Body of pancreas (tissue), 4 donors: ENCODE results near the gene SIRT7. TPM values are rescaled to one million over a fixed set of nuclear protein-coding genes. Genes with fewer than 3 reads are reported as not detected.

Experiments
- ATAC-seq: fragments of 150-250 bp; one replicate; pipeline ENCODE4 v1.9.1; 2016
- DNase-seq, 4 donors: peaks; one replicate each; pipeline ENCODE4 v3.0.0-alpha.2; 2019
- H3K27ac ChIP-seq, 4 donors: fragments of 200-600 bp; sonication (generic); 1 replicate in 3 of 4; 2 replicates in 1 of 4; pipeline versions ENCODE4 v1.5.1 to v1.6.1; 2016 to 2019; ENCODE audit warnings: mild to moderate bottlenecking in 1 of 4, mixed read lengths in 1 of 4, moderate library complexity in 1 of 4
- H3K27me3 ChIP-seq, 2 donors: fragments of 200-600 bp; sonication (generic); one replicate each; pipeline ENCODE4 v1.6.0; 2016; ENCODE audit warnings: mild to moderate bottlenecking in 1 of 2
- H3K36me3 ChIP-seq, 2 donors: fragments of 200-600 bp; sonication (generic); replicated peaks in 1 of 2; 2 replicates each; pipeline ENCODE4 v1.5.1; 2016; ENCODE audit warnings: low read depth in 2 of 2; ENCODE audit not compliant: insufficient read depth in 1 of 2
- H3K4me1 ChIP-seq: fragments of 200-600 bp; sonication (generic); one replicate; pipeline ENCODE4 v1.6.0; 2016
- H3K4me3 ChIP-seq, 2 donors: fragments of 200-600 bp; sonication (generic); 1 replicate in 1 of 2; 2 replicates in 1 of 2; pipeline ENCODE4 v1.5.1; 2016 to 2019
- H3K9me3 ChIP-seq, 3 donors: fragments of 200-600 bp; sonication (generic); 1 replicate in 2 of 3; 2 replicates in 1 of 3; pipeline ENCODE4 v1.5.1; 2016
- CTCF ChIP-seq, 7 experiments: fragments of 450-650 bp in 4 of 7; fragments of 200-600 bp in 3 of 7; sonication (generic) in 3 of 7; IDR thresholded peaks; one replicate each; pipeline ENCODE4 v1.5.1; 2016 to 2019; ENCODE audit warnings: antibody characterized with exemption in 7 of 7
- POLR2A ChIP-seq, 3 donors: fragments of 450-650 bp; IDR thresholded peaks; one replicate each; pipeline ENCODE4 v1.6.1; 2016; ENCODE audit warnings: antibody characterized with exemption in 3 of 3, mild to moderate bottlenecking in 2 of 3
- WGBS, 2 donors: methylation state at CpG; one replicate each; pipeline ENCODE4 v1.1.5; 2017; 5-methylcytosine and 5-hydroxymethylcytosine counted together
- intact Hi-C: fragments of 100-400 bp; cut with DNase I; formaldehyde crosslinking; loops from one replicate; pipeline ENCODE4 v1.15.1; 2023
- total RNA-seq, 2 donors: library from RNA; depleted of rRNA; stranded (reverse); fragments of >200 nt; gene quantifications; one replicate each; pipeline ENCODE4 v1.1.0, GENCODE V29; 2016

Gene SIRT7
- total RNA-seq, 2 donors from 2014 or later = 23.9 to 48.5 TPM

- no peaks in the 10 kb centered on the region for H3K9me3 ChIP-seq
- DNase-seq = no peak
- no peak overlapping the region for H3K27ac ChIP-seq
- intact Hi-C loops = no loop called here
- ATAC-seq = no peak
- H3K27me3 ChIP-seq = no peaks in the 10 kb centered on the region
- no peak overlapping the region for H3K4me3 ChIP-seq
- peaks cover 0 to 3% of the 10 kb centered on the region in 2 donors for H3K36me3 ChIP-seq
- peaks cover 26% of the 10 kb centered on the region for H3K4me1 ChIP-seq
- 92% methylated on average over 9 to 23 of the region's 28 CpGs for WGBS, 2 donors
- TF ChIP-seq POLR2A (IDR thresholded peaks at IDR 0.05) (no peak), CTCF (IDR thresholded peaks at IDR 0.05) (no peak)
Observed at GRCh38 chr17:81904600-81905423, 13.2 kb downstream of the SIRT7 start.

GRCh38 chr17:81903896-81904599 lies 13.9 kb downstream of the SIRT7 start:
- H3K27me3 ChIP-seq = no peaks in the 10 kb centered on the region
- intact Hi-C loops = no loop called here
- DNase-seq = no peak
- H3K27ac ChIP-seq = no peak overlapping the region
- H3K36me3 ChIP-seq = peaks cover 0 to 3% of the 10 kb centered on the region in 2 donors
- no peak overlapping the region for H3K4me3 ChIP-seq
- no peak for TF ChIP-seq POLR2A (IDR thresholded peaks at IDR 0.05)
- TF ChIP-seq CTCF (IDR thresholded peaks at IDR 0.05) = no peak
- H3K4me1 ChIP-seq = peaks cover 18% of the 10 kb centered on the region
- ATAC-seq = no peak
- 93 to 100% methylated on average over 6 to 24 of the region's 24 CpGs for WGBS, 2 donors
- H3K9me3 ChIP-seq = no peaks in the 10 kb centered on the region

- Histone ChIP-seq H3K4me1 (peaks cover 18% of the 10 kb centered on the region), H3K27ac (no peak overlapping the region), H3K36me3 (peaks cover 0 to 2% of the 10 kb centered on the region in 2 donors), H3K9me3 (no peaks in the 10 kb centered on the region), H3K4me3 (no peak overlapping the region), H3K27me3 (no peaks in the 10 kb centered on the region)
- TF ChIP-seq CTCF (IDR thresholded peaks at IDR 0.05) (no peak), POLR2A (IDR thresholded peaks at IDR 0.05) (no peak)
- intact Hi-C loops = no loop called here
- ATAC-seq = no peak
- WGBS, 2 donors = 88% methylated on average over 9 of the region's 10 CpGs; no CpG with 5 or more reads in 1 of the 2 donors
- DNase-seq = no peak
Observed at GRCh38 chr17:81903415-81903831, 14.6 kb downstream of the SIRT7 start.

- no peak for DNase-seq
- Histone ChIP-seq H3K4me1 (peaks cover 18% of the 10 kb centered on the region), H3K27me3 (no peaks in the 10 kb centered on the region), H3K27ac (no peak overlapping the region), H3K36me3 (peaks cover 0 to 4% of the 10 kb centered on the region in 2 donors), H3K4me3 (no peak overlapping the region), H3K9me3 (no peaks in the 10 kb centered on the region)
- 15 to 23% methylated on average over 20 to 47 of the region's 47 CpGs for WGBS, 2 donors
- ATAC-seq = peak; percentile 33
- no peak for TF ChIP-seq CTCF (IDR thresholded peaks at IDR 0.05)
- no peak for TF ChIP-seq POLR2A (IDR thresholded peaks at IDR 0.05)
- intact Hi-C loops = no loop called here
Observed at GRCh38 chr17:81902653-81903414, 15.1 kb downstream of the SIRT7 start.
